PFSK-1 (cell line): Measurements from ENCODE around the gene NPAS2.

Source experiments
- POLR2AphosphoS5 ChIP-seq: IDR thresholded peaks from 2 replicates; pipeline ENCODE4 v1.6.1; 2012; ENCODE audit warnings: low read depth, mild to moderate bottlenecking, control low read depth, low read length, moderate library complexity
- SIN3A ChIP-seq: IDR thresholded peaks from 2 replicates; pipeline ENCODE4 v1.6.1; 2012; ENCODE audit warnings: mild to moderate bottlenecking, low read length, moderate library complexity, borderline replicate concordance; ENCODE audit not compliant: insufficient read depth
- TAF1 ChIP-seq: IDR thresholded peaks from 2 replicates; pipeline ENCODE4 v1.6.1; 2012; ENCODE audit warnings: low read length, control low read depth, borderline replicate concordance; ENCODE audit not compliant: insufficient read depth
- TF ChIP-seq, protein P1 (sequence below), 2 experiments: IDR thresholded peaks; 2 replicates each; pipeline versions ENCODE4 v1.6.1 to v1.8.0; 2011 to 2012; ENCODE audit warnings: low read depth in 2 of 2, low read length in 2 of 2, control low read depth in 1 of 2, inconsistent platforms in 1 of 2, mild to moderate bottlenecking in 1 of 2, moderate library complexity in 1 of 2; ENCODE audit not compliant: insufficient read depth in 1 of 2

- TF ChIP-seq POLR2AphosphoS5: no peak
- TF ChIP-seq TAF1: no peak
- TF ChIP-seq, protein P1, sequence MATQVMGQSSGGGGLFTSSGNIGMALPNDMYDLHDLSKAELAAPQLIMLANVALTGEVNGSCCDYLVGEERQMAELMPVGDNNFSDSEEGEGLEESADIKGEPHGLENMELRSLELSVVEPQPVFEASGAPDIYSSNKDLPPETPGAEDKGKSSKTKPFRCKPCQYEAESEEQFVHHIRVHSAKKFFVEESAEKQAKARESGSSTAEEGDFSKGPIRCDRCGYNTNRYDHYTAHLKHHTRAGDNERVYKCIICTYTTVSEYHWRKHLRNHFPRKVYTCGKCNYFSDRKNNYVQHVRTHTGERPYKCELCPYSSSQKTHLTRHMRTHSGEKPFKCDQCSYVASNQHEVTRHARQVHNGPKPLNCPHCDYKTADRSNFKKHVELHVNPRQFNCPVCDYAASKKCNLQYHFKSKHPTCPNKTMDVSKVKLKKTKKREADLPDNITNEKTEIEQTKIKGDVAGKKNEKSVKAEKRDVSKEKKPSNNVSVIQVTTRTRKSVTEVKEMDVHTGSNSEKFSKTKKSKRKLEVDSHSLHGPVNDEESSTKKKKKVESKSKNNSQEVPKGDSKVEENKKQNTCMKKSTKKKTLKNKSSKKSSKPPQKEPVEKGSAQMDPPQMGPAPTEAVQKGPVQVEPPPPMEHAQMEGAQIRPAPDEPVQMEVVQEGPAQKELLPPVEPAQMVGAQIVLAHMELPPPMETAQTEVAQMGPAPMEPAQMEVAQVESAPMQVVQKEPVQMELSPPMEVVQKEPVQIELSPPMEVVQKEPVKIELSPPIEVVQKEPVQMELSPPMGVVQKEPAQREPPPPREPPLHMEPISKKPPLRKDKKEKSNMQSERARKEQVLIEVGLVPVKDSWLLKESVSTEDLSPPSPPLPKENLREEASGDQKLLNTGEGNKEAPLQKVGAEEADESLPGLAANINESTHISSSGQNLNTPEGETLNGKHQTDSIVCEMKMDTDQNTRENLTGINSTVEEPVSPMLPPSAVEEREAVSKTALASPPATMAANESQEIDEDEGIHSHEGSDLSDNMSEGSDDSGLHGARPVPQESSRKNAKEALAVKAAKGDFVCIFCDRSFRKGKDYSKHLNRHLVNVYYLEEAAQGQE (IDR thresholded peaks at IDR 0.05; ENCODE audit: insufficient read depth in 1 of 2, low read depth in 2 of 2, low read length in 2 of 2): no peak
- no peak for TF ChIP-seq SIN3A
Measured at GRCh38 chr2:100900156-100900795, 80.3 kb downstream of the NPAS2 start.
